HL-60 (cell line): ENCODE measurements around the gene MAPK8IP2.
A peak's percentile ranks its signal among the peaks of the same experiment; 100 is the strongest.

Experiments
- DNase-seq, 2 experiments: peaks; one replicate each; pipeline ENCODE4 v3.0.0-alpha.2; 2010 to 2020; ENCODE audit warnings: low read depth in 1 of 2, low spot score in 1 of 2
- H3K27ac ChIP-seq: fragments of 250-450 bp; sonication (Bioruptor Pico); replicated peaks from 2 replicates; pipeline ENCODE4 v1.5.1; 2020; ENCODE audit warnings: mild to moderate bottlenecking, moderate library complexity
- H3K27me3 ChIP-seq: fragments of 250-450 bp; sonication (Bioruptor Pico); 2 replicates; pipeline ENCODE4 v1.5.1; 2021; ENCODE audit warnings: mild to moderate bottlenecking, moderate library complexity; ENCODE audit not compliant: insufficient read depth, poor library complexity, severe bottlenecking
- H3K4me3 ChIP-seq: replicated peaks from 2 replicates; pipeline ENCODE4 v1.5.1; 2011; ENCODE audit warnings: mild to moderate bottlenecking, control low read depth, low read length; ENCODE audit not compliant: insufficient read depth
- GABPA ChIP-seq: IDR thresholded peaks from 2 replicates; pipeline ENCODE4 v1.6.1; 2012; ENCODE audit warnings: low read depth
- POLR2AphosphoS5 ChIP-seq: IDR thresholded peaks from 2 replicates; pipeline ENCODE4 v1.6.1; 2012; ENCODE audit warnings: low read depth
- SPI1 ChIP-seq: IDR thresholded peaks from 2 replicates; pipeline ENCODE4 v1.6.1; 2012; ENCODE audit warnings: low read depth, mild to moderate bottlenecking, borderline replicate concordance
- TF ChIP-seq, protein P1 (sequence below): IDR thresholded peaks from 2 replicates; pipeline ENCODE4 v1.6.1; 2012; ENCODE audit warnings: low read depth; ENCODE audit not compliant: insufficient replicate concordance
- TF ChIP-seq, protein P2 (sequence below): IDR thresholded peaks from one replicate; pipeline ENCODE4 v1.5.1; 2011; ENCODE audit warnings: low read length, control low read depth, inconsistent platforms; ENCODE audit not compliant: insufficient read depth

MAPK8IP2 gene

DNA sequence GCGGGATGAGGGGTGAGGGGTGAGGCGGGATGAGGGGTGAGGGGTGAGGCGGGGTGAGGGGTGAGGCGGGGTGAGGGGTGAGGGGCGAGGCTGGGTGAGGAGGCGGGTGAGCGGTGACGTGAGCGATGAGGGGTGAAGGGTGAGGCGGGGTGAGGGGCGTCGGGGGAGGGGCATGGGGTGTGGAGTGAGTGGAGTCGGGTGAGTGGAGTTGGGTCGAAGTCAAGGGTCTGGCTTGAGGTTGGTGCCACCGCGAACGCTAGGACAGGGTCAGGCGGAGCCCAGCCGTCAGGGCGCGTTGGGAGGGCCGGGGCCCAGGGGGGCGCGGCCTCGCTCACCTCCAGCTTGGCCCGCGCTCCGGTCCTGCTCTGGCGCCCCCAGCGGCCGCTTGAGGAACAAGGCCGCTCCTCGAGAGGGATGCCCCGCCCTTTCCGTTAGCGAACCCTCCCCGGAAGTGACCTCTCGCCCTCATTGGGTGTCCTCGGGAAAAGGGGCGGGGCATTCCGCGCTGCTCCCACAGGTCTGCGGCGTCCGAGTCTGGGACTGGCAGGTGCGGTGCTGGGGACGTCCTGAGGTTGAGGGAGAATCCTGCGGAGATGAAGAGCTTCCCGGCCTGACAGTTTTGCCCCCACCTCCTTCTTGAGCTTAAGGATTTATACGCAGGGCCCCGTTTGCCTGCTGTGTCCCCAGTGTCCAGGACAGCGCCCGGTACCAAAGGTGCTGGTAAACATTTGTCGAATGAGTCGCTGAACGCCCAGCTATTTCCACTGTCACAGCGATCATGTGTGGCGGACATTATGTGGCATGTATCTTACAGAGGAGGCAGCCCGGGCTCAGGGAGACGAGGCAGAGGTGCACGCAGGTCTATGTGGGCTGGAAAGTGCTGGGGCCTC lies 37.8 kb upstream of the MAPK8IP2 start, which contains the start of gene SYCE3:
SYCE3 (minus strand) TSS at position 397 of the 890 bp plus-strand sequence. CDS start 6,514 bp downstream, outside the sequence.
- H3K4me3 ChIP-seq, result peak within 1 kb of the TSS; percentile 59
- DNase-seq, result peak; percentile 94 to 98
- H3K27ac ChIP-seq, result 0 out of 2 replicates have a peak within 1 kb of the TSS, but pooled peaks have one; percentile 37
- TF ChIP-seq, protein P1, sequence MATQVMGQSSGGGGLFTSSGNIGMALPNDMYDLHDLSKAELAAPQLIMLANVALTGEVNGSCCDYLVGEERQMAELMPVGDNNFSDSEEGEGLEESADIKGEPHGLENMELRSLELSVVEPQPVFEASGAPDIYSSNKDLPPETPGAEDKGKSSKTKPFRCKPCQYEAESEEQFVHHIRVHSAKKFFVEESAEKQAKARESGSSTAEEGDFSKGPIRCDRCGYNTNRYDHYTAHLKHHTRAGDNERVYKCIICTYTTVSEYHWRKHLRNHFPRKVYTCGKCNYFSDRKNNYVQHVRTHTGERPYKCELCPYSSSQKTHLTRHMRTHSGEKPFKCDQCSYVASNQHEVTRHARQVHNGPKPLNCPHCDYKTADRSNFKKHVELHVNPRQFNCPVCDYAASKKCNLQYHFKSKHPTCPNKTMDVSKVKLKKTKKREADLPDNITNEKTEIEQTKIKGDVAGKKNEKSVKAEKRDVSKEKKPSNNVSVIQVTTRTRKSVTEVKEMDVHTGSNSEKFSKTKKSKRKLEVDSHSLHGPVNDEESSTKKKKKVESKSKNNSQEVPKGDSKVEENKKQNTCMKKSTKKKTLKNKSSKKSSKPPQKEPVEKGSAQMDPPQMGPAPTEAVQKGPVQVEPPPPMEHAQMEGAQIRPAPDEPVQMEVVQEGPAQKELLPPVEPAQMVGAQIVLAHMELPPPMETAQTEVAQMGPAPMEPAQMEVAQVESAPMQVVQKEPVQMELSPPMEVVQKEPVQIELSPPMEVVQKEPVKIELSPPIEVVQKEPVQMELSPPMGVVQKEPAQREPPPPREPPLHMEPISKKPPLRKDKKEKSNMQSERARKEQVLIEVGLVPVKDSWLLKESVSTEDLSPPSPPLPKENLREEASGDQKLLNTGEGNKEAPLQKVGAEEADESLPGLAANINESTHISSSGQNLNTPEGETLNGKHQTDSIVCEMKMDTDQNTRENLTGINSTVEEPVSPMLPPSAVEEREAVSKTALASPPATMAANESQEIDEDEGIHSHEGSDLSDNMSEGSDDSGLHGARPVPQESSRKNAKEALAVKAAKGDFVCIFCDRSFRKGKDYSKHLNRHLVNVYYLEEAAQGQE, result no peak
- TF ChIP-seq, protein P2, sequence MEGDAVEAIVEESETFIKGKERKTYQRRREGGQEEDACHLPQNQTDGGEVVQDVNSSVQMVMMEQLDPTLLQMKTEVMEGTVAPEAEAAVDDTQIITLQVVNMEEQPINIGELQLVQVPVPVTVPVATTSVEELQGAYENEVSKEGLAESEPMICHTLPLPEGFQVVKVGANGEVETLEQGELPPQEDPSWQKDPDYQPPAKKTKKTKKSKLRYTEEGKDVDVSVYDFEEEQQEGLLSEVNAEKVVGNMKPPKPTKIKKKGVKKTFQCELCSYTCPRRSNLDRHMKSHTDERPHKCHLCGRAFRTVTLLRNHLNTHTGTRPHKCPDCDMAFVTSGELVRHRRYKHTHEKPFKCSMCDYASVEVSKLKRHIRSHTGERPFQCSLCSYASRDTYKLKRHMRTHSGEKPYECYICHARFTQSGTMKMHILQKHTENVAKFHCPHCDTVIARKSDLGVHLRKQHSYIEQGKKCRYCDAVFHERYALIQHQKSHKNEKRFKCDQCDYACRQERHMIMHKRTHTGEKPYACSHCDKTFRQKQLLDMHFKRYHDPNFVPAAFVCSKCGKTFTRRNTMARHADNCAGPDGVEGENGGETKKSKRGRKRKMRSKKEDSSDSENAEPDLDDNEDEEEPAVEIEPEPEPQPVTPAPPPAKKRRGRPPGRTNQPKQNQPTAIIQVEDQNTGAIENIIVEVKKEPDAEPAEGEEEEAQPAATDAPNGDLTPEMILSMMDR, result peak; percentile 72
- TF ChIP-seq POLR2AphosphoS5 (0 out of 2 replicates have a peak, but pooled peaks have one; percentile 31), GABPA (peak; percentile 33; the same call in 1 of the 2 replicates)
- H3K27me3 ChIP-seq, result no peaks in the 10 kb centered on the region

DNA sequence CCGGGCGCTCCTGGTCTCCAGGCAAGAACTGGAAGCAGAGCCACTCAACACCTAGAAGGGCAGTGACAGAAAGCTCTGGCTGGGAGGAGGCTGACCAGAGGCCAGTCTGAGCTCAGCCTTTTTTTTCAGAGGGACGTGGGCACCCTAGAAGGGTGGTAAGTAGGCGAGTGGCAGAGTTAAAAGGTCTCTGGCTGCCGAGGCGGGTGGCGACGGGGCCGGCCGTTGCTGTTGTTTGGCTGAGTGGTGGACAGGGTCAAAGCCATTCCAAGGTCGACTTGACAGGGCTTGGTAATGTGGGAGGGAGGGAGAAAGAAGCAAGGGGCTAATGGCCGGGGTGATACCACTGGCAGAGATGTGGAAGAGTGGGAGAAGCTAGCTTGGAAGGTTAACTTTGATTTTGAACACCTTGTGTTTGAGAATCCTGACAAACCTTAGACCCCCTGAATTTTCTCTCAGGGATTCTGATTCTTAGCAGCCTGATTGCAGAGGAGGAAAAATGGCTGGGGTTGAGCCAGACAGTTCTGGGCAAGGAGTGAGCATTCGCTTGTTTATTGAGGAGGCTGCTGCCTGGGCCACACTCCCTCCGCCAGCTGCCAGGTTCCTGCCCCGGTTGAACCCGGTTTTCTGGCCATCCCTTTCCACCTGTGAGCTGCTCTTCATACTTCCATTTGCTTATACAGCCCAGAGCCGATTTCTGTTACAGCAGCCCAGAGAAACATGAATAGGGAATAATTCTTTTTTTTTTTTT lies 37.0 kb upstream of the MAPK8IP2 start:
- H3K4me3 ChIP-seq, result peak overlapping the region; percentile 59
- TF ChIP-seq, protein P1, result no peak
- TF ChIP-seq POLR2AphosphoS5 (no peak), SPI1 (no peak), GABPA (no peak)
- TF ChIP-seq, protein P2, result no peak
- no peak for DNase-seq
- H3K27me3 ChIP-seq, result no peaks in the 10 kb centered on the region
- 0 out of 2 replicates have a peak overlapping the region, but pooled peaks have one; percentile 37 for H3K27ac ChIP-seq

DNA sequence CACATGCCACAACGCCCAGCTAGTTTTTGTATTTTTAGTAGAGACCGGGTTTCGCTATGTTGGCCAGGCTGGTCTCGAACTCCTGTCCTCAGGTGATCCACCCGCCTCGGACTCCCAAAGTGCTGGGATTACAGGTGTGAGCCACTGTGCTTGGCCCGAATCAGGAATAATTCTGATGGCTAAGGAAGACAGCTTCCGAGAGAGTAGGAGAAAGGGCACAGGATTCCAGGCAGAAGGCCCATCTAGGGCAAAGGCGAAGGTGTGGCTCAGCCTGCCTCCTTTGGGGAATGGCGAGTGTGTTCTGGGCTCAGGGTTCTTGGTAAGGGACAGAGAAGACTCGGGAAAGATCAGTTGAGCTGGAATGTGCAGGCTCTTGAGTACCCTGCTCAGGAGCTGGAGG lies 36.3 kb upstream of the MAPK8IP2 start:
- no peak for DNase-seq
- Histone ChIP-seq H3K27ac (no peak overlapping the region), H3K4me3 (no peak overlapping the region), H3K27me3 (no peaks in the 10 kb centered on the region)
- TF ChIP-seq, protein P2, result no peak
- TF ChIP-seq, protein P1, result no peak
- TF ChIP-seq POLR2AphosphoS5, result no peak
- no peak for TF ChIP-seq GABPA
- no peak for TF ChIP-seq SPI1
